ENCODE measurements around the gene SHROOM4.

SHROOM4 gene

GRCh38 chrX:50614460-50614859 is 199.5 kb downstream of the SHROOM4 start:
- no peak for DNase-seq

GRCh38 chrX:50613846-50614245 is 200.1 kb downstream of the SHROOM4 start:
- no peak for DNase-seq

GRCh38 chrX:50609796-50610195 is 204.2 kb downstream of the SHROOM4 start:
- no peak for DNase-seq

GRCh38 chrX:50606300-50606950 is 207.6 kb downstream of the SHROOM4 start:
- no peak for DNase-seq

GRCh38 chrX:50596056-50596455 is 217.9 kb downstream of the SHROOM4 start:
- DNase-seq, result no peak

- no peak for DNase-seq
Observed at GRCh38 chrX:50594788-50595187, 219.2 kb downstream of the SHROOM4 start.

GRCh38 chrX:50586980-50587379 is 227.0 kb downstream of the SHROOM4 start:
- DNase-seq, result no peak

- no peak for DNase-seq
Observed at GRCh38 chrX:50586407-50586806, 227.6 kb downstream of the SHROOM4 start.

- no peak for DNase-seq
Observed at GRCh38 chrX:50581405-50581804, 232.6 kb downstream of the SHROOM4 start.

- DNase-seq, result peak; percentile 2
Observed at GRCh38 chrX:50579955-50580354, 234.0 kb downstream of the SHROOM4 start.

- DNase-seq, result no peak
Observed at GRCh38 chrX:50577326-50577725, 236.7 kb downstream of the SHROOM4 start.

GRCh38 chrX:50567636-50568035 is 246.4 kb downstream of the SHROOM4 start:
- no peak for DNase-seq

GRCh38 chrX:50565718-50566117 is 248.3 kb downstream of the SHROOM4 start:
- DNase-seq, result no peak
